Measurements from ENCODE around the gene CNTD1.

Gene CNTD1

GRCh38 chr17:42779936-42780850, 18.5 kb upstream of the CNTD1 start, which contains the start of gene WNK4:
TSS of gene WNK4 (plus strand) at chr17:42780610. CDS start at chr17:42780699, 89 bp downstream.
- DNase-seq (ENCODE audit: low read depth) = no peak

DNA sequence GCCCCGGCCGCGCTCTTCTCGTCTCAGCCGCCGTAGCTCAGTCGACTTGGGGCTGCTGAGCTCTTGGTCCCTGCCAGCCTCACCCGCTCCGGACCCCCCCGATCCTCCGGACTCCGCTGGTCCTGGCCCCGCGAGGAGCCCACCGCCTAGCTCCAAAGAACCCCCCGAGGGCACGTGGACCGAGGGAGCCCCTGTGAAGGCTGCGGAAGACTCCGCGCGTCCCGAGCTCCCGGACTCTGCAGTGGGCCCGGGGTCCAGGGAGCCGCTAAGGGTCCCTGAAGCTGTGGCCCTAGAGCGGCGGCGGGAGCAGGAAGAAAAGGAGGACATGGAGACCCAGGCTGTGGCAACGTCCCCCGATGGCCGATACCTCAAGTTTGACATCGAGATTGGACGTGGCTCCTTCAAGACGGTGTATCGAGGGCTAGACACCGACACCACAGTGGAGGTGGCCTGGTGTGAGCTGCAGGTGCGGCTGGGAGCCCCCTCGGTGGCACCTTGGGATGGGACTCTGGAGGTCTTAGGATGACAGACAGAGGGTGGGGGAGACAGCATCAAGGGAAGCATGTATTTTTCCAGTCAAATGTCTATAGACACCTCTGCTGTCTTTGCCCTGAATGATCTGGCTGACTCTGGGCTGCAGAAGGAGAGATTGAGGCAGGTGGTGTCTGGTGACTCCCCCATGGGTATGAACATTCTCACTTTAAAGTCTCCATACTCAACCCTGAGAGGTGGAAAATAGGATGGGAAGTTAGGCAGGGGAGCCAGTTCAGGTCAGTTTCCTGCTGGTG, 17.6 kb upstream of the CNTD1 start:
- DNase-seq (ENCODE audit: low read depth) = no peak

DNA sequence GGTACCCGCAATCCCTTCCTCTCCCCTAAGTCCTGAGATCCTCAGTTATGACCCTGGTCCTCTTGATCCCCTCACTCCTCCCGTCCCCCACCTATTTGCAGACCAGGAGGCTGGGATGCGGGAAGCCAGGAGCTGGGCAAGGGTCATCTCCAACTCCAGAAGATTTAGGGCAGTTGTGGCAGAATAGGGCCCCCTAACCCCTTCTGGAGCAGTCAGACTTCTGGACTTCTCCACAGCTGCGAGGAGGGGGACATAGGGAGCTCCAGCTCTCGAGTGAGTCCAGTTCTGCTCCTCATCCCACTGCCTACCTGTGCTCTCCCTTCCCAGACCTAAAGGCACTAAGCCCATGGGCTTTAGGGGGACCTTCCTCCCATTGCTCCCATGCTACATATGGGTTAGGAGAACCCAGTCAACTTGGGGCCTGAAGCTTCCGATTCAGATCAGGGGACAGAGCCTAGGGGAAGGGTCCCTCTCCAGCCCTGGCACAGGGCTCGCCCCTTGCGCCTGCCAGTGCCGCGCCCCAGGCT, 17.0 kb upstream of the CNTD1 start:
- no peak for DNase-seq (ENCODE audit: low read depth)

- DNase-seq (ENCODE audit: low read depth) = no peak
Measured at GRCh38 chr17:42782166-42783061, 16.2 kb upstream of the CNTD1 start.

DNA sequence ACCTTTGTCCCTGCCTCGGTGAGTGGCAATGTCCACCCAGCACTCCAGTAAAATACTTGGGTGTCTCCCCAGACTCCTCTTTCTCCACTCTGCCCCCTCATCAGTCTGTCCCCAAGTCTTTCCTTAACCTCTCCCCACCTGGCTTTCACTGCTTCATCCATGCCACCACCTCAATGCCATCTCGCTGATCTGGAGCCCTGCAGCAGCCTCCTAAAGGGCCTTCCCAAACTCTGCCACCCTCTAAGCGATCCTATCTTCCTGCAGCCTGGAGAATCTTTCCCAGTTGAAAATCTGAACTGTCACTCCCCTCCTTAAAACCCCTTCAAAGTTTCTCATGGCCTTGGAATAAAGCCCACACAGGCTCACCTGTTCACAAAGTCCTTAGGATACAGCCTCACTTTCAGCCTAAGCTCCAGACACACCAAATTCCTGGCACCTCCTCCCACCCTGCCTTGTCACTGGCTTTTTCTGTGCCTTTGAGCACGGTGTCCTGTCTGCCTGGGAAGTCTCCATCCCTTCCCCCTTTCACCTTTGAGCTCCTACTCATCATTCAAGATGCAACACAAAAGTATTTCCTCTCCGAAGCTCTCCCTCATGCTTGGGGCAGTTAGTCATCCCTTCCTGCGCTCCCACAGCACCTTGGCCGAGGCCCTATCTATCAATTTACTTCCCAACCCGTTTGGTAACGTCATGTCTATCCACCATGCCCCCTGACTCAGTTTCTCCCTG, 15.4 kb upstream of the CNTD1 start:
- DNase-seq (ENCODE audit: low read depth) = peak; percentile 56

DNA sequence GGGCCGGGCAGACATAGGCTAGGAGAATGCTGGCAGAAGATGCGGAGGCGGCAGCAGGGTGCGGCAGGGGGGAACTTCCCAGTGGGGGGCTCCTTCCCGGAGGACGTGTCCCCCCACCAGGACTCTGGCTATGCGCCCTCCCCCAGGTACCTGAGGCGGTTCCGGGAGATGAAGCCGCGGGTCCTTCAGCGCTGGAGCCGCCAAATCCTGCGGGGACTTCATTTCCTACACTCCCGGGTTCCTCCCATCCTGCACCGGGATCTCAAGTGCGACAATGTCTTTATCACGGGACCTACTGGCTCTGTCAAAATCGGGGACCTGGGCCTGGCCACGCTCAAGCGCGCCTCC, 14.9 kb upstream of the CNTD1 start:
- no peak for DNase-seq (ENCODE audit: low read depth)

GRCh38 chr17:42784409-42784808, 14.3 kb upstream of the CNTD1 start:
- no peak for DNase-seq (ENCODE audit: low read depth)

- DNase-seq (ENCODE audit: low read depth) = no peak
Measured at GRCh38 chr17:42784811-42785592, 13.7 kb upstream of the CNTD1 start.

DNA sequence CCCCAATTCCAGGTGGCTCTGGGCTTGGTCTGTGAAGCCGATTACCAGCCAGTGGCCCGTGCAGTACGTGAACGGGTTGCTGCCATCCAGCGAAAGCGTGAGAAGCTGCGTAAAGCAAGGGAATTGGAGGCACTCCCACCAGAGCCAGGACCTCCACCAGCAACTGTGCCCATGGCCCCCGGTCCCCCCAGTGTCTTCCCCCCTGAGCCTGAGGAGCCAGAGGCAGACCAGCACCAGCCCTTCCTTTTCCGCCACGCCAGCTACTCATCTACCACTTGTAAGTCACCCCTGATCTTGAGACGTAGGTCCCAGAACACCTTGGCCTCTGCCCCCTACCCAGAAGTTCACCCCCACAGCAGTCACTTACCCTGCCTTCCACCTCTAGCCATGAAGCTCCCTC, 11.4 kb upstream of the CNTD1 start:
- no peak for DNase-seq (ENCODE audit: low read depth)

DNA sequence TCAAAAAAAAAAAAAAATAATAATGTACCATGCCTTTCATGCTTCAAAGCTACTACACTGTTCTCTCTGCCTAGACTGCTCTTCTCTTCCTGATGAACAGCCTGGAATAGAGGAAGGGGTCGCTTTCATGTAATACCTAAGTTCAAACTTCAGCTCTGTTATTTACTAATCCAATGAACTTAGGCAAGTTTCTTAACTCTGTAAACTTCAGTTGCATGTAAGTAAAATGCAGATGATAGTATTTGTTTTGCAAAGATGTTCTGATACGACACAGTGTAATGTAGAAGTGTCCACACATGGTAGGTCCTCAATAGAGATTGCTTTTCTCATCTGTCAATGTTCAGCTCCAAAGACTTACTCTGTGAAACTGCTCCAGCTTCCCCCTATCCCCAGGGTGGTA, 6.7 kb upstream of the CNTD1 start:
- DNase-seq (ENCODE audit: low read depth) = no peak

- no peak for DNase-seq (ENCODE audit: low read depth)
Measured at GRCh38 chr17:42792545-42792944, 6.1 kb upstream of the CNTD1 start.

DNA sequence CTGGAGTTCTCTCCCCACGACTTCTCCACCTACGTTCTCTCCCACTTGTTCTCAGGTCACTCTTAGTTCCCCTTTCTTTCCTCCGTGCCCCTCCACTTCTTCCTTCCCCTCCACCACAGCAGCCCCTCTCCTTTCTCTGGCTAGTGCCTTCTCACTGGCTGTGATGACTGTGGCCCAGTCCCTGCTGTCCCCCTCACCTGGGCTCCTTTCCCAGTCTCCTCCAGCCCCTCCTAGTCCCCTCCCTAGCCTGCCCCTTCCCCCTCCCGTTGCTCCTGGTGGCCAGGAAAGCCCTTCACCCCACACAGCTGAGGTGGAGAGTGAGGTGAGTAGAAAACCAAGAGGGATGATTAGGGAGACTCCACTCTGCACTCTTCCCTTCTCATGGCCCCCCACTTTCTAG, 3.6 kb upstream of the CNTD1 start:
- DNase-seq (ENCODE audit: low read depth) = no peak

GRCh38 chr17:42795465-42795864, 3.2 kb upstream of the CNTD1 start:
- DNase-seq (ENCODE audit: low read depth) = no peak

- no peak for DNase-seq (ENCODE audit: low read depth)
Measured at GRCh38 chr17:42796066-42796758, 2.4 kb upstream of the CNTD1 start.

DNA sequence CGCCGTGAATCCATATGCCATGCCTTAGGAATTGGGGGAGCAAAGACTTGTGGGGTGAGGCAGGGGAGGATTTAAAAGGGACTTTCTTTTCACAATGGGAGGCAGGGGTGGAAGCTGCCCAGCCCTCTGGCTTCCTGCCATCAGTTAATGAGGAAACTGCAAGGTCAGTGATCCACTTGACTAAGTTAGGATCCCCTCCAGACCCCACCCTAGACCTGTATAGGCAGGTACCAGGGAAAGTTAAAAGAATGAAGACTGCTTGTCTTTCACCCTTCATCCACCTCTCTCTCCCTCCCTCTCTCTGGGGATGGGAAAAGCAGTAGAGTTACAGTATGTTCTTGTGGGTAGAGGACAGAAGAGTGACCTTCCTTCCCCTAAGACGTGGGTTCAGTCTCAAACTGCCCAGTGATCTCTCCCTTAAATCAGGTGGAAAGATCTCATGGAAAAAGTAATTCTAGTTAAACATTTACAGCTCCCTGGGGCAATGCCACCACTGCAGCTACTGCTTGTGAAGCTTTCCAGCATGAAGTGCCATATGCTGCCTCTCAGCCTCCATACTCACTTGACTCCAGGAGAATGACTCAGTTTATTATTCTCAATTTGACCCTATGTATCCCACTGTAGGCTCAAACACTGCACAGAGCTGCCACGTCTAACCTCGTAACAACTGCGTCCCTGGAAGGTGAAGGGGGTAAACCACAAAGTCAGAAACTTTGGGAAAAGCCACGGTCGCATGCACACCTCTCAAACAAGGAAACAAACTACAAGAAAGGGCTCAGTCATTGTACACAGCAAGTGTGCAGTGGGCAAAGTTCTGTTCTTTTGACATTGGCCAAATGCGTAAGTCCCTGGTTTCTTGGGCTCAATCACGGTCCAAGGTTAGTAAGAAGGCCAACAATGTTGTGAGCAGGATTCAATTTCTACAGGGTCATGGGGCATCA, 1.3 kb upstream of the CNTD1 start:
- DNase-seq (ENCODE audit: low read depth) = no peak

- DNase-seq (ENCODE audit: low read depth) = no peak
Measured at GRCh38 chr17:42798011-42798382, 664 bp upstream of the CNTD1 start.

GRCh38 chr17:42803074-42803883, 4.6 kb downstream of the CNTD1 start:
- no peak for DNase-seq (ENCODE audit: low read depth)

DNA sequence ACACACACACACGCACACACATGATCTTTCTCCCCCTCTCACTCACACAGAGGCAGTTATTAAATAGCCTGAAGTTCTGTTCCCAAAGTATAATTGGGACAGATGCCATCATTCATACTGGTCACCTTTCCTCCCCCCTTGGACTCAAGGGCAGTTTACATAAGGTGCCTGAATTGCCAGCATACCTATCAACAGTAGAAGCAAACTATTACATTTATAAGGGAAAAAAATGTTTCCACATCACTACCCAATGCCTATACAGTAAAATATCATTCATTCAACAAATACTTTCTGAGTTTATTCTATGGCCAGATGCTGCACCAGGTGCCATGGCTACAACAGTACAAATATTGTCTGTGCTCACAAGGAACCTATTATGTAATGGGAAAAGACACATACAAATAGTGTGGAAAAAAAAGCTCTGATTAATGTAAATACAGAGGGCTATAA, 6.3 kb downstream of the CNTD1 start:
- no peak for DNase-seq (ENCODE audit: low read depth)
